HG02884 (cell line): ENCODE data around the gene ANKRD12.

Experiments
- ATAC-seq: cut with Tn5 transposase; IDR thresholded peaks from one replicate; pipeline ENCODE4 v1.9.1; 2021; ENCODE audit warnings: mild to moderate bottlenecking, moderate library complexity; ENCODE audit not compliant: unreplicated experiment

The ANKRD12 gene

GRCh38 chr18:9181275-9181674, 44.7 kb downstream of the ANKRD12 start:
- ATAC-seq, result no peak

DNA sequence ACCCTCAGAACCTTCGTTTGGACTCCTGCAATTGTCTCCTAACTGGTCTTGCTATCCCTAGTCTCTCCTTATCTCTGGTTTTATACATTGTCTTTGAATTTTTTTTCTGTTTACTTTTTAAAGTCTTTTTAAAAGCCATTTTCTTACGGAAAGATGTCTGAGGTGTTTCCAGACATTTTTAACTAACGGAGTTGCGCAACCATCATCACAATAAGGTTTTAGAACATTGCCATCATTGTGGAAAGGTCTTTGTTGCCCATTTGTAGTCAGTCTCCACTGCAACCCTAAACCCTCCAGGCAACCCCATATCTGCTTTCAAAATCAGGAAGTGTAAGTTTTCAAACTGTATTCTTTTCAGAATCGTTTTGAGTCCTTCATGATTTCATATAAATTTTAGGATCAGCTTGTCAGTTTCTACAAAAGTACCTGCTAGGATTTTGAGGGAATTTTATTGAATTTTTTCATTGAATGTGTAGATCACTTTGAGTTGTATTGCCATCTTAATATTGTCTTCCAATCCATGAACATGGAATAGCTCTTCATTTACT, 46.3 kb downstream of the ANKRD12 start:
- no peak for ATAC-seq

DNA sequence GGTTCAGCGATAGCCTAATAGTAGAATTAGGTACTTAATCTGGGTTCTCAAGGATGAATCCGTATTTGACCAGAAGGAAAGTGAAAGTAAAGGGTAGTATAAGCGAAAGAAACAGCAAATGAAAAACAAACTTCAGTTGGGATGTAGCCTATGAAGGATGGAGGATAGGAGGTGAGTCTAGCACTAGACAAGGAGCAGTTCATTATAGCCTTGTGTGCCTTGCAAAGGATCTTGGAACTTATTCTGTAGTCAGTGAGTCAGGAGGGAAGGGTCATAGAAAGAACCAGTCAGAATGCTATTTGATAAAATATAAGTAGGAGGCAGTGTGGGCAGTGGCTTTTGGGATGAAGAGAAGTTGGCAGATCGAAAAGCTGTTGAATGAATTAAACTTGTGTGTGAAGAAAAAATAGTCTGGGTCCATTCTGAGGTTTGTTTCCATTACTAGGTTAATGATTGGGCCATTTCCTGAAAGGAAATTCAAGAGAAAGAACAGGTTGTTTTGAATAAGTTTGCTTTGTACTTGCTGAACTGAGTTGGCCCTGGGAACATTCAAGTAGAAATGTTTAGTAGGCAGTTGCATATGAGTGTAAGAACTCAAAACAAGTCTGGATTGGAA, 48.5 kb downstream of the ANKRD12 start:
- no peak for ATAC-seq

DNA sequence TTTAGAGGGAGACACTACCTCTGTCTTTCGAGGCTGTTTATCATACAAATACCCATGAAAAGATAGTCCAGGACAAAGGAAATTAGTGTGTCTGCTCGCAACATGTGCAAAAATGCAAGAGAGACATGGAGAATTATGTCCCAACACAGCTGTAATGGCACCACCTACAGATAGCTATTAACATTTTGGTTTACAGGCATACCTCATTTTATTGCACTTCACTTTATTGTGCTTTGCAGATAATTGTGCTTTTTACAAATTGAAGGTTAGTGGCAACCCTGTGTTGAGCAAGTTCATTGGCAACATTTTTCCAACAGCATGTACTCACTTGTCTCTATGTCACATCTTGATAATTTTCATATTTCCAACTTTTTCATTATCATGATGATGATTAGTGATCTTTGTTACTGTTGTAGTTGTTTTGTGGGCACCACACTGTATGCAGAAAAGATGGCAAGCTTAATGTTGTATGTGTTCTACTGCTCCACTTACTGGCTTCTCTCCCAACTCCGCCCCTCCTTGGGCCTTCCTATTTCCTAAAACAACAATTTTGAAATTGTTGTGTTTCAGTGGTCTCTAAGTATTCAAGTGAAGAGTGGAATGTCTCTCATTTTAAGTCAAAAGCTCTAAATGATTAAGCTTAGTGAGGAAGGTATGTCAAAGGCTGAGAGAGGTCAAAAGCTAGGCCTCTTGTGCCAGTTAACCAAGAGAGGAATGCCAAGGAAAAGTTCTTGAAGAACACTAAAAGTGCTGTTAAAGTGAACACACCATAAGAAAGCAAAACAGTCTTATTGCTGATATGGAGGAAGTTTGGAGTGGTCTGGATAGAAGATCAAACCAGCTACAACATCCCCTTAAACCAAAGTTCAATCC, 52.0 kb downstream of the ANKRD12 start:
- no peak for ATAC-seq

DNA sequence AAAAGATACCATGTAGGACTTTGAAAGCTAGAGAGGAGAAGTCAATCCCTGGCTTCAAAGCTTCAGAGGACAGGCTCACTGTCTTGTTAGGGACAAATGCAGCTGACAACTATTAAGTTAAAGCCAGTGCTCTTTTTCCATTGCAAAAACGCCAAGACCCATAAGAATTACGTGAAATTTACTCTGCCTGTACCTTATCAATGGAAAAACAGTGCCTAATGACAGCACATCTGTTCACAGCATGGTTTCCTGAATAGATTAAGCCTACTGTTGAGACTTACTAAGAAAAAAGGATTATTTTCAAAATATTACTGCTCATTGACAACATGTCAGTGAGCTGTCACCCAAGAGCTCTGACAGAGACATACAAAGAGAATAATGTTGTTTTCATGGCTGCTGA, 52.9 kb downstream of the ANKRD12 start:
- no peak for ATAC-seq

- no peak for ATAC-seq
These were observed 55.2 kb downstream of the ANKRD12 start for GRCh38 chr18:9191658-9192256.

DNA sequence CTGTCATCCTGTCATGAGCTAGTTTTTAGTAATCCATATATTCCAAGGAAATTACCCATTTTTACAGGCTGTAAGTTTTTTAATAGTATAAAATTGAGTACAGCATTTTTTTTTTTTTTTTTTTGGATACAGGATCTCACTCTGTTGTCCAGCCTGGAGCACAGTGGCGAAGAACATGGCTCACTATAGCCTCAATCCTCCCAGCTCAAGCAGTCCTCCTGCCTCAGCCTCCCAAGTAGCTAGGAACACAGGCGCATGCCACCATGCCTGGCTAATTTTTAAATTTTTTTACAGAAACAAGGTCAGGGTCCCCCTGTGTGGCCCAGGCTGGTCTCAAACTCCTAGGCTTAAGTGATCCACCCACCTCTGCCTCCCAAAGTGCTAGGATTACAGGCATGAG, 56.5 kb downstream of the ANKRD12 start:
- no peak for ATAC-seq

DNA sequence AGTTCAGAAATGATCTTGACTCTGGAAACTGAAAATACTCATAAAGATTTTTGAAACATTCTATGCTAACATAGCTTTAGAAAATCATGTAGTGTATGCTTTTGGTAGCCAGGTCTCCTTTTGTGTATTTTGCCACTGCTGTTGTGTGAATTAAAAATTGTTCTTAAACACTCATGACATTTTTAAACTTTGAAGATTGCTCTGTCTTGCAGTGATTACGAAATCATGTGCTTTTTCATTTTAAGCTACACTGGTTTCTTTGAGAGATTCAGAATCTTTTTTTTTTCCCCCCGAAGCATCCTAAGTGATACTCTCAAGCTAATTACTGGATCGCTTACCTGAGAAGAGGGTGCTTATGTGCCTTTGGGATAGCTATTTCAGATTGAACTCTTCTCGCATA, 60.0 kb downstream of the ANKRD12 start:
- ATAC-seq, result no peak

- no peak for ATAC-seq
These were observed 63.1 kb downstream of the ANKRD12 start for GRCh38 chr18:9199681-9200080.

DNA sequence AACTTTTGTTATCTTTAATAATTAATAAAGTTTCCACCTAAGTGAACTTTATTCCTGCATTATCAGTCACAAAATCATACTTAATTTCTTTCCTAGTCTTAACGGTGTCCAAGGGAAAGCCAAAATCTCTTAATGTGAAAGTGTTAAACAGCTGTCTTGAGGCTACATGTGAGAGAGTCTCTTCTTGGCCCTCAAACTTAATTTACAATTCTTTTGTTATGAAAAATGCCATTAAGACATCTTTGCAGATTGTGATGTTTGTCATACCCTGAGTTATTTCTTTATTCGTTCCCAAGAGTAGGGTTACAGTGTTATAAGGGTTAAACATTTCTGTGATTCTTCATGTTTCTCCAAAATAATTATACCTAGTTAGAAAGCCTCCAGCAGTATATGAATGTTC, 64.6 kb downstream of the ANKRD12 start:
- ATAC-seq, result no peak

GRCh38 chr18:9204659-9205058, 68.1 kb downstream of the ANKRD12 start:
- no peak for ATAC-seq

- no peak for ATAC-seq
These were observed 69.8 kb downstream of the ANKRD12 start for GRCh38 chr18:9206421-9206820.

GRCh38 chr18:9209279-9209678, 72.7 kb downstream of the ANKRD12 start:
- no peak for ATAC-seq

- no peak for ATAC-seq
These were observed 74.4 kb downstream of the ANKRD12 start for GRCh38 chr18:9210966-9211365.

GRCh38 chr18:9211955-9212354, 75.4 kb downstream of the ANKRD12 start:
- no peak for ATAC-seq

DNA sequence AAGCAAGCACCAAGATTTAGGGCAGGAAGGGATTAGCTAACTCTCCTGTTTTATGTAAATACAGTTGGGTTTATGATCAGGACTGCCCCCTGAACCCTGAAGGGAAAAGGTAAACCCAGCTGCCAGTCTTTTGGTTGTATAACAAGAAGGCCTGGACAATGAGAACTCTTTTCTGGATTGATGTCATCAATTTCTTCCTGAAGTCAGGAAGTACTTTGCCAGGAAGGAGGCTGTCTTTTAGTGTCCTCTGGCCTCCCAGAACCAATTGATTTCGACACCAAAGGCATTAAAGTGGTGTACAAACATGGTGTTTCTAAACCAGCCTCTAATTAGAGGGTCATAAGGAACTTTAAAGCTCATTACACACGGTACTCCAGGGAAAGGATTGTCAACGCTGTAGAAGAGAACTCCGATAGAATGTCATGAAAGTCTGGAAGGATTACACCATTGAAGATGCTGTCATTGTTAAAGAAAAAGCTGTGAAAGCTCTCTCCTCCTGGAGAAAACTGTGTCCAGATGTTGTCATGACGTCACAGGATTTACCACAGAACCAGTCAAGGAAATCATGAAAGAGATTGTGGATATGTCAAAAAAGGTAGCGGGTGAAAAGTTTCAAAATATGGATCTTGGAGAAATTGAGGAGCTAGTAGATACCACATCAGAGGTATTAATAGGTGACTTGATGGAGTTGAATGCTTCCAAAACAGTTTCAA, 78.8 kb downstream of the ANKRD12 start:
- no peak for ATAC-seq

DNA sequence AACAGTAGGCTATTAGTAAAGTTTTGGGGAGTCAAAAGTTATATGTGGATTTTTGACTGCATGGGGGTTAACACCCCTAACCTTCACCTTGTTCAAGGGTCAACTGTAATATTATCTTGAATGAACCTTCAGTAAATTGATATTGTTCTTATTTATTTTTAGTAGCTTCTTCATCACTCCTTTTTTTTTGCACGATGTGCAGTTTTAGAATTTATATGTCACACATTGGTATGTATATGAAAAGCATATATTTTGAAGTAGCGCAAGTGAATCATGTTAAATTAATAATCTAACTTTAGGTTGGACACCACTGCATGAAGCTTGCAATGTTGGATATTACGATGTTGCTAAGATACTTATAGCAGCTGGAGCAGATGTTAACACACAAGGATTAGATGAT, 79.9 kb downstream of the ANKRD12 start:
- no peak for ATAC-seq

- ATAC-seq, result no peak
These were observed 81.3 kb downstream of the ANKRD12 start for GRCh38 chr18:9217743-9218451.

DNA sequence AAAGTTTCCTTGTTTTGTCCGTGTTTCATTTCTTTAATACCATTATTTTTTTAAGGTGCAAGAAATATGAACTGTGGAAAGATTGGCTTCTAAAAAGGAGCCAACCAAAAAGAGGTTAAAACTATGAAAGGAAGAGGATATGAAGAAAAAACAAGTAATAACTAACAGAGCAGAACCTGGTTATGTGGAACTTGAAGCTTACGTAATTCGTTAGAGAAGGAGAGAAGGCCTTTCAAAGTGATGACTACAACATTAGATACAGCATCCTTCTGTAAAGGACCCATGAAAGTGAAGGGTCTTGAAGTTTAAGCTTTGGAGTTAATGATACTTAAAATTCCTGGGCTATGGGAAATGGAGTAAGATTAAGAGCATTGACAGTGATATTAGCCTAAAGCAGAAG, 84.5 kb downstream of the ANKRD12 start:
- ATAC-seq, result no peak

DNA sequence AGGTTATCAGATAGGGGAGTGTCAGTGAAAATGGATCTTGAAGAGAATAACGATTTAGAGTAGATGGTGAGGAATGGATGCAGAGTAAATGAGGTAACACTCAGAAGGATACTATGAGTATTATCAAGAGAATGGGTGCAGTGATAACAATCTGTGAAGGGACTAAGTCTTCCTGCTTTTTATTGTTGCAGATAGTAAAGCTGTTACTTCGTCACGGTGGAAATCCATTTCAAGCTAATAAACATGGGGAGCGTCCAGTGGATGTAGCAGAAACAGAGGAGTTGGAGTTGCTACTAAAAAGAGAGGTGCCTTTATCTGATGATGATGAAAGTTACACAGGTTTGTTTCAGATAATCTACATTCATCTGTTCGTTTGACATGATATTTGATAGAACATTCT, 85.1 kb downstream of the ANKRD12 start:
- no peak for ATAC-seq

GRCh38 chr18:9223356-9223755, 86.8 kb downstream of the ANKRD12 start:
- no peak for ATAC-seq
